NCI-H1048 (cell line): Measurements from ENCODE around the gene SNX7.

Experiments
- DNase-seq: peaks from one replicate; lab custom pipeline; 2025; lab: John Stamatoyannopoulos, UW

SNX7 gene

DNA sequence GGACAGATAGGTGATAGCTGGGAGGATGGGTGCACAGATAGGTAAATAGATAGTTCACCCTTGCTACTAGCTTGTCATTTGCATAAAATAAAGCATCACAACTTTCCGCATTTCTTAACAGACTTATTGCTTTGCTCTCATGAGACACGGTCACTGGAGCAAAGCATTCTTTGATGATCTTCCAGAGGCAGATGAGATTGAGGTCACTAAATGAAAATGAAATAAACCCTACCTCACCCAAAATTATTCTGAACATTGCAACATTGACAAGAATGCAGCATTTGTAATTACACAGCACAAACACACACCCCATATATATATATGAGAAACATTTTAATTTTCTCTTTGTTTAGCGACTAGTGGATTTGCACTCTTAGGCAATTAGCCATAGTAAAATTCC lies 107.6 kb downstream of the SNX7 start:
- no peak for DNase-seq

DNA sequence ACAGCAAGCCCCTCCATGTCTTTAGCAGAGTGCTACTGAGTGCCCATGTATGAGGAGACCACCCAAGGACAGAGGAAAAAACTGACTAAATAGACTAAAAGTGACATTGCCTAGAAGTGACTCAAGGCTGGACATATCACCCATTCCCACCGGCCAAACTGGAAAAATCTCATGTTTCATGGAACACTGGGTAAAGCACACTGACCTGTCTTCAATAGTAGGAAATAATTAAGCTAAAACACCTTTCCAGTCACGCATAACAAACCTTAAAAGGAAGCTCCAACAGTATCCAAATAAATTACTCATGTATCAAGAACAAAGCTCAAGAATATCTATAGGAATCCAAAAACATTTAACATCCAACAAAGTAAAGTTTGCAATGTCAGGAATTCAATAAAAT lies 120.4 kb downstream of the SNX7 start:
- no peak for DNase-seq

- no peak for DNase-seq
Observed at GRCh38 chr1:98783821-98784220, 122.3 kb downstream of the SNX7 start.

- DNase-seq: no peak
Observed at GRCh38 chr1:98791498-98791897, 130.0 kb downstream of the SNX7 start.

- DNase-seq: no peak
Observed at GRCh38 chr1:98792123-98792522, 130.6 kb downstream of the SNX7 start.

GRCh38 chr1:98793136-98793535 lies 131.6 kb downstream of the SNX7 start:
- no peak for DNase-seq

- no peak for DNase-seq
Observed at GRCh38 chr1:98794196-98794886, 132.8 kb downstream of the SNX7 start.

DNA sequence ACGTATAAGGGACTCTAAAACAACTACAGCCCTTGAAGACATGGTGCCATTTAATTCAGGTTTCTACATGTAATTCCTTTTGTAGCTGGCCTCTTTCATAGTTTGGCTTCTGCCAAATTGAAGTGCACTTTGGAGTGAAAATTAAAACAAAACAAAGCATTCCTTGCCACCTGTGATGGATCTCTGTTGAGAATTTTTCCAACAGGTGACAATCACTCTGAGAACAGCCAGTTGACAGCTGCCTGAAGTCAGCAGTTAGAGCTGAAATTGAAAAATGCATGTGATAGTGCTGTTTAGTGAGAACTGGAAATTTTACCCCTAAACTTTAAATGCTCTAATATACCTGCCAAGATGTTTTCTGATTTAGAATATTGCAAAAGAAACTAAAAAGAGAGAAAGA lies 134.5 kb downstream of the SNX7 start:
- no peak for DNase-seq

DNA sequence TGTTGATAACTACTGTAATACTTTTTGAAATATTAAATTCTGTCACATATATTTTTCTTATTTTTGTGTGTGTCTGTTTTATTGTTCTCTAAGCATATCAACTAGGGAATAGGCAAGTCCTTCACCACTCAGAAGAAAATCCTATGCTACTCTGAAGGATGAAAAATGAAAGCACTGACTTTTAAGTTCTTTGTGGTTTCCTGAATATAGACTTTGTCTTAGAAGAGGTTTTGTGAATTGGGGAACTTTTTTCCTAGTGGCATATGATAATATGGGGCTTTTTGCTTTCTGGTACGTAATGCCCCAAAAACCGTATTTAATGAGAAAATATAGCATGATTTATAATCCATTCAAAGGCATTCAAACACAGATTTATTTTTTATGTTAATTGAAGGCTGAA lies 136.0 kb downstream of the SNX7 start:
- DNase-seq: no peak
